HCT116 (cell line): ENCODE measurements around the gene CAMSAP1. TPM values are rescaled to one million over a fixed set of nuclear protein-coding genes. Genes with fewer than 3 reads are reported as not detected.

Source experiments
- ATAC-seq: fragments of 200-7000 bp; cut with Tn5 transposase; 2 replicates; pipeline ENCODE4 v1.9.1; 2020; ENCODE audit warnings: mild to moderate bottlenecking, moderate library complexity
- BruUV-seq: library from RNA; stranded (reverse); fragments of 400-500 nt; replicated peaks from 2 replicates; lab custom pipeline; 2021; lab: Mats Ljungman, UMichigan
- CTCF ChIA-PET: fragments of 300-600 bp; sonication (Branson Sonifier 250); formaldehyde crosslinking; loops from one replicate; lab custom pipeline; 2021; ENCODE audit warnings: antibody characterized with exemption; lab: Charles Lee
- POLR2A ChIA-PET: fragments of 300-600, 350-600 bp; sonication (Branson Sonifier 250); formaldehyde crosslinking; loops from one replicate; lab custom pipeline; 2021; ENCODE audit warnings: antibody characterized with exemption; lab: Charles Lee
- RAD21 ChIA-PET, 2 experiments: fragments of 300-600 bp; sonication (Branson Sonifier 250); formaldehyde crosslinking; loops; one replicate each; lab custom pipeline; 2023; ENCODE audit warnings: low total read pairs in 2 of 2; ENCODE audit not compliant: uncharacterized antibody in 2 of 2, unreplicated experiment in 2 of 2, low non-redundant PET in 1 of 2; lab: Charles Lee
- DNase-seq: peaks from one replicate; pipeline ENCODE4 v3.0.0-alpha.2; 2010; ENCODE audit warnings: low read depth, low spot score
- H2AFZ ChIP-seq: fragments of 200-600 bp; shearing (Covaris generic), sonication (generic); 2 replicates; pipeline ENCODE4 v1.6.1; 2017; ENCODE audit warnings: low read depth, mixed run types, mixed read lengths, antibody characterized with exemption, low read length; ENCODE audit not compliant: poor library complexity, severe bottlenecking
- H3K27ac ChIP-seq: 2 replicates; pipeline ENCODE4 v1.5.1; 2012; ENCODE audit warnings: low read depth, low read length
- H3K27me3 ChIP-seq: fragments of 200-600 bp; sonication (generic); 2 replicates; pipeline ENCODE4 v1.6.1; 2016; ENCODE audit warnings: mixed run types, low read length, mixed read lengths; ENCODE audit not compliant: insufficient read depth
- H3K36me3 ChIP-seq, 2 experiments: fragments of 200-500 bp in 1 of 2; fragments of 200-600 bp in 1 of 2; sonication (Bioruptor generic) in 1 of 2; sonication (generic) in 1 of 2; 2 replicates each; pipeline versions ENCODE4 v1.5.1 to v1.6.1; 2014 to 2016; ENCODE audit warnings: low read length in 2 of 2, inconsistent platforms in 1 of 2, mixed read lengths in 1 of 2, mixed run types in 1 of 2; ENCODE audit not compliant: insufficient read depth in 2 of 2, control insufficient read depth in 1 of 2
- H3K4me1 ChIP-seq, 2 experiments: fragments of 200-600 bp in 1 of 2; sonication (generic) in 1 of 2; 2 replicates each; pipeline versions ENCODE4 v1.5.1 to v1.6.1; 2012 to 2017; ENCODE audit warnings: low read length in 2 of 2, inconsistent platforms in 1 of 2, mild to moderate bottlenecking in 1 of 2, mixed read lengths in 1 of 2, mixed run types in 1 of 2, moderate library complexity in 1 of 2; ENCODE audit not compliant: insufficient read depth in 2 of 2, control insufficient read depth in 1 of 2
- H3K4me2 ChIP-seq: fragments of 200-600 bp; sonication (generic); 2 replicates; pipeline ENCODE4 v1.6.1; 2017; ENCODE audit warnings: mixed run types, low read length, mixed read lengths
- H3K4me3 ChIP-seq, 2 experiments: fragments of 200-600 bp in 1 of 2; sonication (generic) in 1 of 2; replicated peaks in 1 of 2; 2 replicates each; pipeline ENCODE4 v1.5.1; 2011 to 2016; ENCODE audit warnings: low read length in 2 of 2, control low read depth in 1 of 2, low read depth in 1 of 2, mild to moderate bottlenecking in 1 of 2, mixed read lengths in 1 of 2, mixed run types in 1 of 2
- H3K79me2 ChIP-seq: fragments of 200-600 bp; sonication (generic); 2 replicates; pipeline ENCODE4 v1.6.1; 2017; ENCODE audit warnings: mild to moderate bottlenecking, mixed run types, low read length, moderate library complexity, mixed read lengths; ENCODE audit not compliant: insufficient read depth
- H3K9ac ChIP-seq: fragments of 200-600 bp; sonication (generic); 2 replicates; pipeline ENCODE4 v1.6.1; 2016; ENCODE audit warnings: low read length, mixed read lengths
- H3K9me2 ChIP-seq: fragments of 200-600 bp; sonication (generic), shearing (Covaris generic); 2 replicates; pipeline ENCODE4 v1.6.1; 2017; ENCODE audit warnings: mixed run types, mild to moderate bottlenecking, moderate library complexity; ENCODE audit not compliant: insufficient read depth
- H3K9me3 ChIP-seq, 2 experiments: fragments of 200-500 bp in 1 of 2; fragments of 200-600 bp in 1 of 2; sonication (Bioruptor generic) in 1 of 2; sonication (generic) in 1 of 2; 2 replicates each; pipeline ENCODE4 v1.6.1; 2014 to 2017; ENCODE audit warnings: low read length in 2 of 2, mixed read lengths in 2 of 2, inconsistent platforms in 1 of 2, low read depth in 1 of 2, mild to moderate bottlenecking in 1 of 2, mixed run types in 1 of 2, moderate library complexity in 1 of 2; ENCODE audit not compliant: control insufficient read depth in 1 of 2, insufficient read depth in 1 of 2
- H4K20me1 ChIP-seq: fragments of 200-600 bp; sonication (generic), shearing (Covaris generic); 2 replicates; pipeline ENCODE4 v1.6.1; 2017; ENCODE audit warnings: mixed run types, mild to moderate bottlenecking, moderate library complexity; ENCODE audit not compliant: insufficient read depth
- CEBPB ChIP-seq: IDR thresholded peaks from 2 replicates; pipeline ENCODE4 v1.6.1; 2012; ENCODE audit warnings: low read depth
- EGR1 ChIP-seq: IDR thresholded peaks from 2 replicates; pipeline ENCODE4 v1.6.1; 2012; ENCODE audit warnings: low read depth
- ELF1 ChIP-seq: IDR thresholded peaks from 2 replicates; pipeline ENCODE4 v1.6.1; 2012; ENCODE audit warnings: low read depth, borderline replicate concordance
- JUND ChIP-seq: IDR thresholded peaks from 2 replicates; pipeline ENCODE4 v1.6.1; 2012
- POLR2A ChIP-seq: IDR thresholded peaks from 2 replicates; pipeline ENCODE4 v1.7.0; 2011; ENCODE audit warnings: borderline replicate concordance; ENCODE audit not compliant: insufficient read depth, insufficient read length; ENCODE audit errors: extremely low read depth
- RAD21 ChIP-seq: IDR thresholded peaks from 2 replicates; pipeline ENCODE4 v1.6.1; 2012; ENCODE audit warnings: low read depth, mild to moderate bottlenecking
- REST ChIP-seq: IDR thresholded peaks from 2 replicates; pipeline ENCODE4 v1.6.1; 2012; ENCODE audit warnings: low read depth
- SP1 ChIP-seq: IDR thresholded peaks from 2 replicates; pipeline ENCODE4 v1.6.1; 2012; ENCODE audit warnings: low read depth
- SRF ChIP-seq: IDR thresholded peaks from 2 replicates; pipeline ENCODE4 v1.6.1; 2012; ENCODE audit warnings: low read depth
- TCF7L2 ChIP-seq: IDR thresholded peaks from 2 replicates; pipeline ENCODE4 v1.7.0; 2011; ENCODE audit warnings: borderline replicate concordance, inconsistent platforms; ENCODE audit not compliant: insufficient read depth, insufficient read length; ENCODE audit errors: extremely low read depth
- YY1 ChIP-seq: IDR thresholded peaks from 2 replicates; pipeline ENCODE4 v1.6.1; 2011; ENCODE audit warnings: low read length, low read depth, moderate library complexity, mild to moderate bottlenecking; ENCODE audit not compliant: insufficient replicate concordance; ENCODE audit errors: extremely low read depth
- ZBTB33 ChIP-seq: IDR thresholded peaks from 2 replicates; pipeline ENCODE4 v1.6.1; 2011; ENCODE audit warnings: mild to moderate bottlenecking, low read length, moderate library complexity; ENCODE audit not compliant: insufficient replicate concordance; ENCODE audit errors: extremely low read depth
- ZFX ChIP-seq: fragments of 450-650 bp; IDR thresholded peaks from 2 replicates; pipeline ENCODE4 v1.6.1; 2017
- intact Hi-C: fragments of 100-400 bp; cut with micrococcal nuclease; formaldehyde crosslinking; loops from 2 replicates; pipeline ENCODE4 v1.10.0; 2022
- total RNA-seq: library from RNA; stranded (reverse); gene quantifications from one replicate; pipeline ENCODE4 v1.2.1, GENCODE V29; 2021; ENCODE audit not compliant: unreplicated experiment
- TF ChIP-seq, protein P1 (sequence below): IDR thresholded peaks from 2 replicates; pipeline ENCODE4 v1.6.1; 2012

The CAMSAP1 gene
- total RNA-seq, 1 experiment from 2014 or later: 33.1 TPM

- H3K9ac ChIP-seq: peak overlapping the region; percentile 75
- peaks cover 31 to 49% of the 10 kb centered on the region in 2 experiments for H3K4me1 ChIP-seq
- intact Hi-C loops: no loop called here
- no peaks in the 10 kb centered on the region for H3K27me3 ChIP-seq
- CTCF ChIA-PET: no interaction called here
- DNase-seq (no peak), ATAC-seq (no peak)
- BruUV-seq: no TSS peak
- no peaks in the 10 kb centered on the region for H3K9me2 ChIP-seq
- TF ChIP-seq POLR2A (no peak), ZFX (peak; percentile 74), SRF (no peak), TCF7L2 (peak; percentile 73)
- TF ChIP-seq, protein P1, sequence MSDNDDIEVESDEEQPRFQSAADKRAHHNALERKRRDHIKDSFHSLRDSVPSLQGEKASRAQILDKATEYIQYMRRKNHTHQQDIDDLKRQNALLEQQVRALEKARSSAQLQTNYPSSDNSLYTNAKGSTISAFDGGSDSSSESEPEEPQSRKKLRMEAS: peak; percentile 51
- peaks cover 0 to 16% of the 10 kb centered on the region in 2 experiments; a peak in 1 of 4 replicates for H3K36me3 ChIP-seq
- peaks cover 78% of the 10 kb centered on the region for H3K79me2 ChIP-seq
- H3K4me3 ChIP-seq: peak overlapping the region; percentile 63 to 79; a peak in 3 of 4 replicates
- H2AFZ ChIP-seq: no peak overlapping the region
- peak overlapping the region; percentile 78; the same call in 1 of the 2 replicates for H3K27ac ChIP-seq
- POLR2A ChIA-PET: interaction anchor here (0.7 kb wide), 1 partner anchor 12 kb away, joined by 3 read pairs; no protein-coding TSS in a partner anchor
- H3K9me3 ChIP-seq: no peaks in the 10 kb centered on the region
- RAD21 ChIA-PET: interaction anchor here in 1 of 2 experiments (0.6 to 0.7 kb wide), 2 partner anchors 35 to 187 kb away, joined by 3 to 6 read pairs; no protein-coding TSS in a partner anchor
- H4K20me1 ChIP-seq: peaks cover 9% of the 10 kb centered on the region; the same call in 1 of the 2 replicates
- H3K4me2 ChIP-seq: peak overlapping the region; percentile 94
Observed at GRCh38 chr9:135907006-135907430, 328 bp downstream of the CAMSAP1 start.

DNA sequence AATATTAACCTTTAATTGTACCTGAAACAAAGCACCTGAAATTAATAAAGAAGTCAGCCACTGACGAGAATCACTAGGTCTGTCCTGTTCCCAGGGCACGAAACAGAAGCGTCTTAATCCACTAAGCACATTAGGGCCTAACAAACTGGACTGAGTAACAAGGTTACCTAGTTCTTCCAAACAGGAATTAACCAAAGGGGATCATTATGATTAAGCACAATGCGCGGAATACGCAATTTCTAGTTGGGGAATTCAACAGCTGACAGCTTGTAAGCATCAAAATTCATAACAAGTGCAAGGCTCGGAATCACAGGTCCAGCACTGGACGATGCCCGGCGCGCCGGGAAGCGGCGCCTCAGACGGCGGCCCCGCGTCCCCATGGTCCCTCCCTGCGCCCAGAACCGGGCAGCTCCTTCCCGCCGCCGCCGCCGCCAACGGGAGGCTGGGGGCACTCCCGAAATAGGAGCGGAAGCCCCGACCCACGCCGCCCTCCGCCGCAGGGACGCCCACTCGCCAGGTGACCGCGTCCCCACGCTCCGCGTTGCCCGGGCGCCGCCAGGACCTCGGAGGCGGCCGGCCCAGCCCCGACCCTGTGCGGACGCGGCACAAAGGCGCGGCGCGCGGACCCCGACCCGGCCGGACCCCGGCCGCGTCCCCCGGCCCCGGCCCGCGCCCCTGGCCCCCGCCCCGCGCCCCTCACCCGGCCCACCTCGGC lies 898 bp downstream of the CAMSAP1 start:
- H3K79me2 ChIP-seq: peaks cover 84% of the 10 kb centered on the region
- POLR2A ChIA-PET: no interaction called here
- intact Hi-C loops: no loop called here
- TF ChIP-seq JUND (no peak), SRF (no peak), SP1 (no peak), ELF1 (no peak), RAD21 (no peak), ZBTB33 (no peak), EGR1 (no peak), CEBPB (no peak), YY1 (no peak), REST (no peak)

More for the DNA sequence above, 898 bp downstream of the CAMSAP1 start:
- H3K27ac ChIP-seq: peak overlapping the region; percentile 78
- no peak overlapping the region for H2AFZ ChIP-seq
- no TSS peak for BruUV-seq
- peaks cover 31 to 49% of the 10 kb centered on the region in 2 experiments for H3K4me1 ChIP-seq
- DNase-seq (no peak), ATAC-seq (no peak)
- peaks cover 9% of the 10 kb centered on the region; the same call in 1 of the 2 replicates for H4K20me1 ChIP-seq
- H3K4me3 ChIP-seq: peak overlapping the region; percentile 63 to 79
- H3K4me2 ChIP-seq: peak overlapping the region; percentile 94
- peaks cover 0 to 16% of the 10 kb centered on the region in 2 experiments; a peak in 1 of 4 replicates for H3K36me3 ChIP-seq
- peak overlapping the region; percentile 75 for H3K9ac ChIP-seq
- no peaks in the 10 kb centered on the region for H3K27me3 ChIP-seq
- ChIA-PET RAD21 (interaction anchor here in 1 of 2 experiments (0.6 kb wide), 1 partner anchor 35 kb away, joined by 3 read pairs; no protein-coding TSS in a partner anchor), CTCF (no interaction called here)
- H3K9me3 ChIP-seq: no peaks in the 10 kb centered on the region
- no peaks in the 10 kb centered on the region for H3K9me2 ChIP-seq
